ENCODE data around the gene QSOX2.

QSOX2 gene

DNA sequence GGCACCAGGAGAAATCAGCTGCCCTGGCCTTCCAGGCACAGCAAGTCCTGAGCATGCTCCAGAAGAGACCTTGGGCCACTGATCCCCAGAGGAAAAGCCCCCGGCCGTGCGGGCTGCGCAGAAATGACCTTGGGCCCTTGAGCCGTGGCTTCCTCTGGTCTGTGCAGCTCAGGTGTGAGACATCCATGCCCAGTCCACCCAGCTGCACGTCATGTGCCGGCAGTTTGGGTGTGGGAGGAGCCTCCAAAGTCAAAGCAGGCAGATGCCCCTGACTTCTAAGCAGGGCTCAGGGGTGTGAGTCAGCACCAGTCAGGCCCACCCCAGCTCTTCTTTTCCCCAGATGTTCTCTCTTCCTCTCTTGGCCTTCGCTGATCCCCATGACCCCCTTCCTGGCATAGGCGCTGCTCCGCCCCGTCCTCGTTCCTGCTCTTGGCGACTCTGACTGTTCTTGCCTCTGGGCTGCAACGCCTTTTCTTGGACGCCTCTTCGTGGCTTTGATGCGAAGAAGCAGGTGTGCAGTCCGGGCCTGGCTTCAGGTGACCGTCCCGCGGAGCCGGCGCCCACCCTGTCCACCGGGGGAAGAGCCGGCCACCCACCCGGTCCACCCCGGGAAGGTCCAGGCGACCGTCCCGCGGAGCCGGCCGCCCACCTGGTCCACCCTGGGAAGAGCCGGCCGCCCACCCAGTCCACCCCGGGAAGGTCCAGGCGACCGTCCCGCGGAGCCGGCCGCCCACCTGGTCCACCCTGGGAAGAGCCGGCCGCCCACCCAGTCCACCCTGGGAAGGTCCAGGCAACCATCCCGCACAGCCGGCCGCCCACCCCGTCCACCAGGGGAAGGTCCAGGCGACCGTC, 5.9 kb upstream of the QSOX2 start:
- DNase-seq (ENCODE audit: low spot score) = no peak

DNA sequence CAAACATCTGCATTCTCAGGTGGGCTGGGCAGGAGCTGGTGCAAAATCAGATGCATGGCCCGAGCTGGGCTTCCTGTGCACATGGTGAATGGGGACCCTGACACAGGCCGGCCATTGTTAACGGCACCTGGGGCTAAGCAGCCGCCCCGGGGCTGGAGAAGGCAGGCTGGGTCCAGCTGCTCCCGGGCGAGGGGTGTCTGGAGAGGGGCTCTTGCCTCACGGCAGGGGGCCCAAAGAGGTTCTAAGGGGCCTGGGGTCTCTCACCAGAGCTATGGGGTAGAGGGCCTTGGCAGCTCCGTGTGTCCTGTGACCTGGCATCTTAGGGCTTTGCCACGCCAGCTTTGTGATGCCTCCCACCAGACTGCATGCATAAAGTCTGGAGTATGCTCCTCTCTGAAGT, 5.1 kb upstream of the QSOX2 start:
- DNase-seq (ENCODE audit: low spot score) = no peak

DNA sequence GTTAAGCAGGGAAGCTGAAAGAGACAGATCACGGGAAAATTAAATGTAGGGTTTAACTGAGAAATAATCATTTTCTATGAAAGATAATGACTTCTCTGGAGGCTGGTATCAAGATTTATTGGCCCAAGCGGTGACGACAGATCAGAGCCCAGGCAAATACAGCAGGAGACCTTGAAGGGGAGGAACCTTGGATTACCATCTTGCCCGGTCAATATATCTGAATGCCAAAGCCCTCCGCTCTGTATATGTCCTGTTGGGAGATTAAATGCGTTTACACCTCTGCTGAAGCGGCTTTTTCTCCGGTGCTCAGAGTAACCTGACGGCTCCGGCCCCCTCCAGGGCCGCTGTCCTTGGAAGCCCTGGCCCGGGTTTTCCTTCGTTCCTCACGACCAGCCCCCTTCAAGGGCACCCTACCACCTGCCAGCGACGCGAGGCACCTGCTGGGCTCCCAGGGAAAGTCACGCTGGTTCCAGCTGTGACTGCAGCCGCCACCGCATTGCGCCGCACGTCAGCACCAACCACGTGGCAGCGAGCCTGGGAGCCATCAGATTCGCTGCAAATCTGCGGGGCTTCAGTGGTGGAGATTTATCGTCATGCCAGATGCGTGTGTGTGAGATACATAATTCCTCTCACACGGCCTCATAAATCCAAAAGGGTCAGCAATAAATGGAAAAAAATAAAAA, 4.4 kb upstream of the QSOX2 start:
- DNase-seq (ENCODE audit: low spot score) = peak; percentile 21

DNA sequence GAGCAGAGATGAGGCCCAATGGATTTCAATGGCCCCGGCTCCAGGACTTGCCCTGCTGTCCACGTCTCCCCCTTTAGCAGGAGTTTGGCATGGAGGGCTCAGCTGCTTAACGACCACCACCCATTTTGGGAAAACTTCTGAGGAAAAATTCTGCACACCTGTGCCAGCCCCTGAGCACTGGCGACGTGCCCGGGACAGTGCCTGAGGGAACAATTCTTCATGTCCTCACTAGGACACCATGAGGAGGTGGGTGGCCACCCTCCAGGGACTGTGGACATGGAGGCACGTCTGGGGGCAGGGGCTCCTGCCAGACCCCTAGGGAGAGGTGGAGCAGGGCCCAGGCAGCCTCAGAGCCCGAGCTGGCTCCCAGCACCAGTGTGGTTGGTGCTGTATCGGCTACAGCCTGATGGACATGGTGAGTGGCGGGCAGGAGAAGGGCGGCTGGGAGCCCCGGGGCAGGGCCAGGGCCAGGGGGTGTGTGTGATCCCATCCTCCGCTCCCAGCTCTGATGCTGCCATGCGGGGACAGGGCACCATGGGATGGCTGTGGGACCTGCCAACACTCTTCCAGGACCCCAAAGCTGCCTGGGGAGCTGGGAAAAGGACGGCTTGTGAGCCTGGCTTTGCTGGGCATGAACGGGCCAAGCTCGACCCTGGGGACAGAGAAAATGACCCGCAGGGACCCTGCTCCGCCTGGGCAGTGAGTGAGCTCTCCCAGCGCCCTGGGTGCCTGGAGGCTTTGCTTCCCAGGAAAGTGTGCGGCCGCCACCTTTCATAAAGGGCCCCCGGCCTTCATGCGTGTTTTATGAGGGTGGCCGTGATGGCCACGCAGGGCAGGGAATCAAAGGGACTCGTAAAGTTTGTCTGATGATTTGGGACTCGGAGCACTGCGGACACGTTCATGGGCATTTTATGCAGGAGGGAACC, 3.6 kb upstream of the QSOX2 start:
- no peak for DNase-seq (ENCODE audit: low spot score)

DNA sequence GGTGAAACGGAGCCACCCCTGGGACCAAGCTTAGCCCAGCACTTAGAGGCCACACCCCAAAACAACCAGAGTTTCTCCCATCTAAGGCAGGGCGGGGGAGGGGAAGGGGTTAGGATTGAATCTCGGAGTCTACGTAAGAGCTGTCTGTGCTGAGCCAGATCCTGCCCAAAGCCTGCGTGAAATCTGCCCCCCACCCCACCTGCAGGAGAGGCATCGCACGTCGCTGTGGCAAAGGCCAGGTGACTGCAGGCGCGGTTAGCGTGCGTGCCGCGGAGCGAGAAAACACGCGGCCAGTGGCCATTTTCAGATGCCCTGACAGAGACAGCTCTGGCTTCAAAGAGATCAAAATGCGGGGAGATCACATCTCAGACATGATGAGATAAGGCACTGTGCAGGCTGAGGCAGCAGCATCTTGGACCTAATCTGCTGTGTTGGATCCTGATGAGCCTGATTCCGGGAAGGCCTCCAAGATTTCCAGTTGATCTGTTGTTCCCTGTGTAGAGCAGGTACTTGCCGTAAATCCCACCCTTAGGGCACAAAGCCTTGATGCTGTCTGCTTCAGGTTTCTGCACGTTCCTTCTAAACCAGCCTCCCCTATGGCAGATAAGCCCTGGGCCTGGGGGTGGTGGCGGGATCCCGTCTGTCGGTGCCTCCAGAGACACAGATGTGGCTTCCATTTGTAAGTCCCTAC, 2.5 kb upstream of the QSOX2 start:
- DNase-seq (ENCODE audit: low spot score) = no peak

DNA sequence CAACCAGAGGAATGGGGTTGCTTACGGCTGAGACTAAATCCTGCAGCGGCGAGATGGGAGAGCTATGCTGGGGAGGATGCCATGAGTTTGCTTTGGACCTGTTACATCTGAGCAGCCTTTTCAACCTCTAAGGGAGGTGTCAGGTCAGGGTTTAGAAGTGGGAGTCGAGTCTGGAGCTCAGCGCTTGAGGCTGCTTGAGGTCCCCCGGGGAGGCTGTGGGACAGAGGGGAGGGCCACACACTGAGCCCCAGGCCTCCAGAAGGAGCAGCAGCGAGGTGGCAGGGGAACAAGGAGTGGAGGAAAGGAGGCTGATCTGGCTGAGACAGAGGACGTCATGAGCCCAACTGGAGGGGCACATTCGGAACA, 1.9 kb upstream of the QSOX2 start:
- no peak for DNase-seq (ENCODE audit: low spot score)

DNA sequence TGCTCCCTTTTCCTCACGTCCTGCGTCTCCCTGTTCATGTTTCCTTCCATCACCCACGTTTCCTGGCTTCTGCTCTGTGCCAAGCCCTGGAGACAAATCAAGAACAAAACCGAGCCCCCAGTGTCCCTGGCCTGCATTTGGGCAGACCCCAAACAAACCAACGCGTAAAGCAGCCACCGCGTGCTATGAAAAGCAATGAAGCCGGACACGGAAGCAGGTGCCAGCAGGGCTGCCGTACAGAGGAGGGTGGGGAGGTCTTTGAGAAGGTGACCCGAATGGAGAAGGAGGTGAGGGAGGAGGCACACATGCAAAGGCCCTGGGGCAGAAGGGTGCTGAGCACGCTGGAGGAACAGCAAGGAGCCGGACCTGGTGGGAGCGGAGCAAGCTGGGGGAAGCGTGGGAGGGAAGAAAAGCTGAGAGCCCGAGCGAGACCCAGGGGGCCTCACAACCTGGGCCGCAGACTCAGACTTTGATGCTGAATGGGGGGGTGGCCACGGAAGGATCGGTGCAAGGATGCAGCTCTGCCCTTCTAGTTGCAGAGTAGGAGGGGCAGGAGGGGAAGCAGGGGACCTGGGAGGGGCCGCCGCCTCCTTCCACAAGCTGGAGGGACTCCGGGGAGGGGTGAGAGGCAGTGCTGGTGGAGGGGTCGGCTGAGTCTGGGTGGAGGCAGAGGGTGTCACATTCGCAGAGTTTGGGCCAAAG, 1.4 kb upstream of the QSOX2 start:
- no peak for DNase-seq (ENCODE audit: low spot score)

DNA sequence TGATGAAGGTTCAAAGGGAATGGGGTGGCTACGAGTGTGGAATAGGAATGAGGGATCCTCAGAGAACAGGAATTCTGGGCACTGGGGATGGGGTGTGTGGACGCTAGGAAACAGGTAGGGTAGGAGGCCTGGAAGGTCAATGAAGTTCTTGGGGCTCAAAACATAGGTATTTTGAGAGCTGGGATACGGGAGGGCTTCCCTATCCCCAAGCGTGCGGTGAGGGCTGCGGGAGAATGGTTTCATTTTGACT, 718 bp downstream of the QSOX2 start:
- DNase-seq (ENCODE audit: low spot score) = no peak

DNA sequence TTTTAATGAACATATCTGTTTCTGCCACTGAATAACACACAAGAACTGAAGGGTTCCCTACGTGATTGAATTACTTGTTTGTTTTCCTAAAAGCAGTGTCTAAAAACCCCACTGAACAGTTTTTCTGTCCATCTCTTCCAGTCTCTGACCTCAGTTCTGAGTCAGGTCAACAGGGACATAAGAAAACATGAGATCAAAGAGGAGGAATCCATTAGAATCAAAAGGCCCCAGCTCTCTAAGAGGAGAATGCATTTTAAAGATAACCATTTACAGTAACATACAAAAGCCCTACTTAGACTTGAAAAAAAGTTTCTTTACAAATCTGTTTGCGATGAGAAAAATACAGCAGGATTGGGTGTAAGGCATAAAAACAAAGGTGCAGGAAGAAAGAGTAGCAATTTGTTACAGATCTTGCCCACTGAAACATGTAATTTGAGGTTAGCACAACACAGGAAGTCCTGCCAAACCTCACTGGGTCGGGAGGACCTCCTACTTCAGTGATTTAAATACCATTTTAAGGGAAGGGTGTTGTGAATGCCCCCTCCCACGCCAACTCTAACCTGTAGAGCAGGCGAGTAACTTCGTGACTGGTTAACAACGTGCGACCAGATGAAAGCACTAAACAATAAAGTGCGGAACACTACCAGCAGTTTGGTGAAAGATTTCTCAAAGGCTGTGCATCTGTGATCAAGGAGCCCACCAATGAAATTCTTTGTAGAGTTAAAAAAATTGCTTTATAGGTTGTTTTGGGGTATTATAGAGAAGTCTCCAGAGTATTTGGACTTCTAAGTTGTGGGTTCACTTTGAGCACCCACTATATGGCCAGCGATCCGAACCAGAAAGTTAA, 1.3 kb downstream of the QSOX2 start:
- no peak for DNase-seq (ENCODE audit: low spot score)

DNA sequence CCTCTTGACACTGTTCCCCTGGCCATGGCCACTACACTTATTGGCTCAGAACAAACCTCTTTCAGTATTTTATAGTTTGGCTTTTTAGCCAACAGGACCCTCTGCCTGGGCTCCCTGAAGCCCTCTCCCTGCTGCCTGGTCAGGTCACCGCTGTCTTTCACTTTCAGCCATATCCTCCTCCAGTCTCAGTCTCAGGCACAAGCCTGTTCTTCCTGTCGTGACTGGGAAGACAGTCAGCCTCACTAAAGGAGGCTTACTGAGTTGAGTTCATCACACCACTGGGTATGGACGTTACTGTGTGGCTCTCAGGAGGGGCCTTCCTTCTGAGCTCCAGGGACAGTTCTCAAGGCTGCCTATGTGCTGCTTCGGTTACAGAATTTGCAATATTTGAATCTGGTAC, 2.0 kb downstream of the QSOX2 start:
- no peak for DNase-seq (ENCODE audit: low spot score)

DNA sequence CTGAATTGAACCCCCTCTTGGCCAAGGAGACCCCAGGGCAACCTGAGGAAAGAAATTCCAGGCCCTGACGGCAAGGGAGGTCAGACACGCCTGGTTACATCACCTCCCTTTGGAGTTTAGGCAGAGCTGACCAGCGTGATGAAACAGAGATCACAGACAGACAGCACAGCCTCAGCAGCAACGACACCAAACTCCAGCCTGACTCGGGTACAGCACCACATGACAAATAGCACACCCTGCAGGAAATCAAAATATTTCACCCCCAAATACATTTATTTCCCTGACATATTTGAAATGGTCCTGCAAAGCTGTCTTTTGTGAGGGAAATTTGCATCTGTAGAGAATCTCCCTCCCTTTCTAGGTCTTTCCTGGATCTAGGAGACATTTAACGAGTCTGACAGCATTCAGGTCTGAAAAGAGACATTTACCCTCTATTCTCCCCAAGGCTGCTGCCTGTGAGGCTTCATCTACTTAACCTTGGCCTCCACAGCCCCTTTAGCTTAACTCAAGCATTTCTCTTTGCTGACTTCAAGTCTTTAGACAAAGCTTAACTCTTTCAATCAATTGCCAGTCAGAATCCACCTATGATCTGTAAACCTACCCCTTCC, 2.6 kb downstream of the QSOX2 start:
- DNase-seq (ENCODE audit: low spot score) = no peak

DNA sequence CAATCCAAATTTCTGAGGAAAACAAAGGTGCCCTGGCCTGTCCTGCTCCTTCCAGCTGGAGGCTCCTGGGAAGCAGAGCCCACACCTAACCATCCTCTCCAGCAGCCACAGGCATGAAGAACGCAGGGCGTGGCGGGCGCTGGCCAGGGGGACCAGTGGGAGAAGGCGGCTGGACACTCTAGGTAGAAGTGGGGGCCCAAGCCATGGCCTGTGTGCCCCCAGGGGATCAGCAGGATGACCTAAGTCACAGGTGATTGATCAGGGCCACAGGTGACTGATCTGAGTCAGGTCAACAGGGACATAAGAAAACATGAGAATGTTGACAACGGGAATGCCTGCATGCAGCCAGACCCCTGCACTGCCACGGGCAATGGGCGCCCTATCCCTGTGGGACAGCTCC, 3.4 kb downstream of the QSOX2 start:
- no peak for DNase-seq (ENCODE audit: low spot score)

DNA sequence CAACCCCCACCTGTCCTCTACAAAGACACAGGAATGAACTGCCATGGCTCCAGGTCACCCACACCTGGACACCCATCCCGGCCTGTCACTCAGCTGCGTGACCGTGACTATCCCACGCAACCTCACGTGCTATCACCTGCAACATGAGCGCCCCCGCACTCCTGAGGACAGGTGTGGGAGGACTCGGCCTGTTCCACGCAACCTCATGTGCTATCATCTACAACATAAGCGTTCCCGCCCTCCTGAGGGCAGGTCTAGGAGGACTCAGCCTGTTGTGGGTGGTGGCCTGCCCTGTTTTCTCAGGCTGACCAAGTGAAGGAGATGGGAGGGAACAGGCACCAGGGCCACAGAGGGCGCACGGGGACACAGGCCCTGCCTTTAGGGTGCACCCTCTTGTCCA, 4.1 kb downstream of the QSOX2 start:
- DNase-seq (ENCODE audit: low spot score) = no peak

DNA sequence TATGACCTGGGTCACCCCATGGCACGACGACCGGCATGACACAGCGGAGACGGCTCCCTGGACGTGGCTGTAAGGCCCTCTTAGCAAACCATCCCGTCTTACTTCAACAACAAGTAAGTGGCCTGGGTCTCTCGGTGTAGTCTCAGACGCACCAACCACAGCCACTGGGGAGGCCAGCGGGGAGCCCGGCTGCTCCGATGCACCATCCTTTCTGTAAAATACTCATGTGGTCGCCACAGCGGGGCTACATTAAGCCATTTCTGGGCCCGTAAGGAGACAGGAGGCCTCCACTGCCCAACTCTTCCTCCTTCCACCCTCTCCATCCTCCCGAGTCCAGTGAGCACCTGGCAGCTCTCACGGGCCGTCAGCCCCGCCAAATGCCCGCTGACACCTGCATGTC, 4.7 kb downstream of the QSOX2 start:
- DNase-seq (ENCODE audit: low spot score) = no peak

DNA sequence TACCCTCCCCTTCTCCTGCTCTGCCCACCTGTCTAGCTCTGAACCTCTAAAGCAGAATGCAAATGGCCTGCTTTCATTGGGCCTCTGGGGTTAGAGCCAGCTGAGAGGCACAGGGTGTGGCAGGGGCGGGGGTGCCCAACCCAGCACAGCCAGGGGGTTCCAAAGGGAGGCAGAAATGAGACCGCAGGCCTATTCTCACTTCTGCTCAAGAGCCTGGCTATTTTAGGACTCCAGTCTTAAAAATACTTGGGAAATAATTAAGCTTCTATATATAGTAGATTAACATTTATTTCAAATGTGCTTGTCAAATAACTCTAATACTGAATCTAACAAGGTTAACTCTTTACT, 5.7 kb downstream of the QSOX2 start:
- no peak for DNase-seq (ENCODE audit: low spot score)

DNA sequence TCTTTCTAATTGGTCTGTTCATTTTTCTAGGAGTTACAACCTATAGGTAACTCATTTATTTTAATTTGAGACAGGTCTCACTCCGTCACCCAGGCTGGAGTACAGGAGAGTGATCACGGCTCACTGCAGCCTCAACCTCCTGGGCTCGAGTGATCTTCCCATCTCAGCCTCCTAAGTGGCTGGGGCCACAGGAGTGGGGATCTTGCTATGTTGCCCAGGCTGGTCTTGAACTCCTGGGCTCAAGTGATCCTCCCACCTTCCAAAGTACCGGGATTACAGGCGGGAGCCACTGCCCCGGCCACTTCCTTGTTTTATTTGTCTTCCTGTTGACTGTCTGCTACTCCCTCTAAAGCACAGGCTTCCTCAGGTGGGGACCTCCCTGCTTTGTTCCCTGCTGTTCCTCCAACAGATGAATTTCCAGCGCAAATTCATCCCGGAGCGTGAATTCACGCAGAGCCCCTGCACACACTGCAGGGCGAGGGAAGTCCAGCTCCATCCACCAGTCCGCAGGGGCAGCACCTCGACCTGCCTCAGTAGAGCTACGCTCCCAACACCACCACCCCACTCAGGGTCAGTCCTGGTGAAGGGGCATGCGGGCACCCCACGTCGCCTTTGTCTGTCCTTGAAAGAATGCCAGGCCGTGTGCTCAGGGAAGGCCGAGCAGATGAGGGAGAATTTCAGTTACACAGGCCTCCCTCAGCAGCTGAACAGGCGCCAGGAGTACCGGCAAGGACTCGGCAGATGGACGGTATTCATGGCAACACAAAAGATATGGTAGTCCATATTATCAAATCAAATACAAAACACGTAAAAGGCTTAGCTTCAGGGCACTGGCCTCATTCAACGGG, 6.3 kb downstream of the QSOX2 start:
- no peak for DNase-seq (ENCODE audit: low spot score)

DNA sequence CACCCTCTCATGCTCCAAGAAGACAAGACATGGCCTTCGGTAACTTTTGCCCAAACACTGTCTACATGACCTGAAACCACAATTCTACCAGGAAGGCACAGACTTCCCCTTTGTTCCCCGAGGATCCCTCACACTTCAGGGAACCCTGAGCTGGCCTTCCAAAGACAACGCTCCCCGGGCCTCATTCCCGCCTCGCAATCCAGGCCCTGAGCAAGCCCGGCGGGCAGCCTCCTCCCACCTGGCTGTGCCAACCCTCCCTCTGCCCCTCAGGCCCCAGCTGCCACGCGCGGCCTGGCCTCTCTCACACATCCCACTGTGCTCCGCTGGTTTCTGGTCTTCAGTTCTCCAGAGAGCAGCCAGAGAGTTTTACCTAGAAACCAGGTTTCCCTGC, 7.3 kb downstream of the QSOX2 start:
- DNase-seq (ENCODE audit: low spot score) = no peak

DNA sequence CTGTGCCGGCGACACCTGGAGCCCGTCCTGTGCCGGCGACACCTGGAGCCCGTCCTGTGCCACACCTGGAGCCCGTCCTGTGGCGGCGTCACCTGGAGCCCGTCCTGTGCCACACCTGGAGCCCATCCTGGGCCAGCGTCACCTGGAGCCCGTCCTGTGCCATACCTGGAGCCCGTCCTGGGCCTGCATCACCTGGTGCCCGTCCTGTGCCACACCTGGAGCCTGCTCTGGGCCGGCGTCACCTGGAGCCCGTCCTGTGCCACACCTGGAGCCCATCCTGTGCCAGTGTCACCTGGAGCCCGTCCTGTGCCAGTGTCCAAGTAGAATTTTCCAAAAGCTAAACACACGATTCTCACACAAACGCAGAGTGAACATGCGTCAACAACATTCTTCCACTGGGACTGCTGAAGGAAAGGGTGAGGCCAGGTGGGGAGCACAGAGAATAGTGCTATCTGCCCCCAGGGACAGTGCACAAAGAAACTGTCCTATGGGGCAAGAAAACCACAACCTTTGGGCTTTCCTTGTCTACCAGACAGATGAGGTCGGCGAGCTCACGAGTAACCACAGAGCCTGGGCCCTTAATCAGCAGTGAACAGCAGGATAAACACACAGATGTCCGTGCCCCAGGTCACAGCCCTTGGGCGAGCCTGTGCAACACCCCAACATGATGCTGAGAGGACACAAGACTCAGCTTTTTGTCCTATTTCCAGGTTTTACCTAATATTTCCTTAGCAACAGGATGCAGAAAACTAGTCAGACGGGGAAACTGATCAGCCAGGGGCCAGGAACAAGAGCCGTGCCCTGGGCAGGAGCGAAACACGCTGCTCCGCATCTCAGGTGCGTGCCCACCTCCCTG, 7.9 kb downstream of the QSOX2 start:
- DNase-seq (ENCODE audit: low spot score) = no peak

Measured in AG08395 (cell line).